OCI-LY3 (cell line): Measurements from ENCODE around the gene MED12L.

Experiments
- H2AFZ ChIP-seq: fragments of 200-600, 300-600 bp; shearing (Covaris generic); 2 replicates; pipeline ENCODE4 v1.6.0; 2014; ENCODE audit warnings: antibody characterized with exemption, low read depth, low read length
- H3K27ac ChIP-seq: fragments of 200-600, 300-600 bp; sonication (generic); 2 replicates; pipeline ENCODE4 v1.5.1; 2014; ENCODE audit warnings: mild to moderate bottlenecking, low read length, moderate library complexity, mixed read lengths
- H3K27me3 ChIP-seq: fragments of 200-600, 300-600 bp; sonication (generic); 2 replicates; pipeline ENCODE4 v1.6.1; 2014; ENCODE audit warnings: low read depth, low read length, mixed read lengths
- H3K36me3 ChIP-seq: fragments of 200-600, 300-600 bp; sonication (generic); replicated peaks from 2 replicates; pipeline ENCODE3; 2014; ENCODE audit warnings: low read depth, low read length, mixed read lengths
- H3K4me1 ChIP-seq: fragments of 300-600, 200-600 bp; sonication (generic); 2 replicates; pipeline ENCODE4 v1.6.1; 2014; ENCODE audit warnings: low read length, mixed read lengths
- H3K4me2 ChIP-seq: fragments of 200-600, 300-600 bp; sonication (generic); 2 replicates; pipeline ENCODE4 v1.6.1; 2014; ENCODE audit warnings: low read length, mixed read lengths
- H3K4me3 ChIP-seq: fragments of 300-600, 200-600 bp; sonication (generic); 2 replicates; pipeline ENCODE4 v1.5.1; 2014; ENCODE audit warnings: antibody characterized with exemption, mild to moderate bottlenecking, low read length, moderate library complexity
- H3K79me2 ChIP-seq: fragments of 300-600, 200-600 bp; shearing (Covaris generic); 2 replicates; pipeline ENCODE4 v1.6.1; 2014; ENCODE audit warnings: mild to moderate bottlenecking, low read length, mixed read lengths
- H3K9ac ChIP-seq: fragments of 300-600, 200-600 bp; shearing (Covaris generic); 2 replicates; pipeline ENCODE4 v1.6.0; 2014; ENCODE audit warnings: mild to moderate bottlenecking, low read length, moderate library complexity
- H3K9me3 ChIP-seq: fragments of 200-600, 300-600 bp; shearing (Covaris generic); 2 replicates; pipeline ENCODE4 v1.6.1; 2014; ENCODE audit warnings: low read length, mixed read lengths; ENCODE audit not compliant: insufficient read depth
- H4K20me1 ChIP-seq: fragments of 200-600, 300-600 bp; sonication (generic); 2 replicates; pipeline ENCODE4 v1.6.1; 2016; ENCODE audit warnings: low read length, mixed read lengths; ENCODE audit not compliant: insufficient read depth
- CTCF ChIP-seq: fragments of 200-600, 300-600 bp; sonication (generic); IDR thresholded peaks from 2 replicates; pipeline ENCODE4 v1.5.1; 2014; ENCODE audit warnings: antibody characterized with exemption, low read length, low read depth
- EZH2phosphoT487 ChIP-seq: fragments of 200-600 bp; shearing (Covaris generic); IDR thresholded peaks from 2 replicates; pipeline ENCODE4 v1.6.1; 2018; ENCODE audit warnings: antibody characterized with exemption, mixed run types, low read depth

MED12L gene

GRCh38 chr3:151345859-151346258 is 260.4 kb downstream of the MED12L start:
- H3K27me3 ChIP-seq, result no peaks in the 10 kb centered on the region
- H3K4me1 ChIP-seq, result peaks cover 5% of the 10 kb centered on the region; the same call in 1 of the 2 replicates
- H4K20me1 ChIP-seq, result no peaks in the 10 kb centered on the region
- H3K4me3 ChIP-seq, result no peak overlapping the region
- no peak overlapping the region for H3K4me2 ChIP-seq
- H3K9ac ChIP-seq, result no peak overlapping the region
- H3K9me3 ChIP-seq, result no peaks in the 10 kb centered on the region
- no peaks in the 10 kb centered on the region for H3K36me3 ChIP-seq
- no peak overlapping the region for H2AFZ ChIP-seq
- H3K27ac ChIP-seq, result no peak overlapping the region
- TF ChIP-seq EZH2phosphoT487 (no peak), CTCF (no peak)
- H3K79me2 ChIP-seq, result no peaks in the 10 kb centered on the region

GRCh38 chr3:151346292-151346691 is 260.8 kb downstream of the MED12L start:
- Histone ChIP-seq H3K9me3 (no peaks in the 10 kb centered on the region), H3K27me3 (no peaks in the 10 kb centered on the region), H3K4me3 (no peak overlapping the region), H3K27ac (no peak overlapping the region), H3K4me2 (no peak overlapping the region), H3K4me1 (peaks cover 9% of the 10 kb centered on the region), H4K20me1 (no peaks in the 10 kb centered on the region), H3K36me3 (no peaks in the 10 kb centered on the region), H2AFZ (no peak overlapping the region), H3K79me2 (no peaks in the 10 kb centered on the region), H3K9ac (no peak overlapping the region)
- no peak for TF ChIP-seq CTCF
- TF ChIP-seq EZH2phosphoT487, result no peak

DNA sequence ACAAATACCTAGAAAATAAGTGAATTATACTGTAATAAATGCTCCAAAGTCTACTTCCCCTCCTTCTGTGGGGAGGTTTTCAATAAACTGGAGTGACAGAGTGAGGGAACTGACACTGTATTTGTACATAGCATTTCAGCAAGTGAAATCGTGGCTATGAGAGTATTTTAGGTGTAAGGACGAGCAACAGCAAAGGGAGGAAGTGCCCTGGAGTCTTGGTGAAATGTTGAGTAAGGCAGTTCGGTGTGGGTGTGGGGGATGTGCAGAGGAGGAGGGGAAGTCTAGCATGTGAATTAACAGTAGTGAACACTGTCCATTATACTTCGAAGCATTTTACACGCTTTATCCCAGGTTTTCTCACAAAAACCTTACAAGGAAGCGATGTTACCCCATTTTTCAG is 262.0 kb downstream of the MED12L start:
- H3K36me3 ChIP-seq, result no peaks in the 10 kb centered on the region
- no peaks in the 10 kb centered on the region for H3K79me2 ChIP-seq
- TF ChIP-seq EZH2phosphoT487 (no peak), CTCF (no peak)
- H3K9me3 ChIP-seq, result no peaks in the 10 kb centered on the region
- no peak overlapping the region for H2AFZ ChIP-seq
- no peak overlapping the region for H3K4me2 ChIP-seq
- no peak overlapping the region for H3K9ac ChIP-seq
- H3K4me3 ChIP-seq, result no peak overlapping the region
- H4K20me1 ChIP-seq, result no peaks in the 10 kb centered on the region
- H3K4me1 ChIP-seq, result peaks cover 21% of the 10 kb centered on the region
- no peaks in the 10 kb centered on the region for H3K27me3 ChIP-seq
- no peak overlapping the region for H3K27ac ChIP-seq

DNA sequence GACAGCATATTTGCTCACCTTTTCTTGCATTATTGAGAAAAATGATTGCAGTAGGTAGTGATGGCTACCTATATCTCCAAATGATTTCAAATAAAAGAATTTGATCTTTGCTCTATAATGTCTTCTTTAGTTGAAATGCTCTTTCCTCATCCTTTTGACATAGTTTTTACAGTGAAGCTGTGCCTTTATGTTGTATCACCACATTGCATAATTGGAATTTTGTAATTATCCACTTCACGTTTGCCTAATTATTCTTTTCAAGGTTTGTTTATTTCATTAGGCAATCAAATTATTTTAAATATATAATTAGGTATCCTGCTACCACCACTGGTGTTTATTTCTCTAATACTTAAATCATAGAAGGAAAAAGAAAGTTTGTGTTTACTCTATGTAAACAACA is 265.2 kb downstream of the MED12L start:
- no peaks in the 10 kb centered on the region for H3K9me3 ChIP-seq
- no peak overlapping the region for H2AFZ ChIP-seq
- no peak overlapping the region for H3K27ac ChIP-seq
- H3K4me3 ChIP-seq, result no peak overlapping the region
- no peaks in the 10 kb centered on the region for H4K20me1 ChIP-seq
- no peak overlapping the region for H3K4me2 ChIP-seq
- no peak for TF ChIP-seq EZH2phosphoT487
- no peak for TF ChIP-seq CTCF
- H3K79me2 ChIP-seq, result no peaks in the 10 kb centered on the region
- H3K27me3 ChIP-seq, result no peaks in the 10 kb centered on the region
- H3K4me1 ChIP-seq, result peaks cover 28% of the 10 kb centered on the region
- H3K9ac ChIP-seq, result no peak overlapping the region
- H3K36me3 ChIP-seq, result no peaks in the 10 kb centered on the region
